Bronchial epithelial cell (primary cell): ENCODE results near the gene GNAL. TPM values are rescaled to one million over a fixed set of nuclear protein-coding genes. Genes with fewer than 3 reads are reported as not detected.
"Not testable (repeated sequence)": the region's sequence is repeated elsewhere in the genome, so short reads cannot be mapped to it uniquely, and the experiment has no call there.

Source experiments
- DNase-seq: peaks from one replicate; pipeline ENCODE4 v3.0.0-alpha.2; 2010; ENCODE audit warnings: low read depth
- FAIRE-seq: peaks from 2 replicates; lab custom pipeline; 2011; peaks lifted over from hg19 to GRCh38; lab: Jason Lieb, UNC
- H3K27me3 ChIP-seq: 2 replicates; pipeline ENCODE4 v1.5.1; 2011; ENCODE audit warnings: low read length; ENCODE audit not compliant: control insufficient read depth, insufficient read depth
- H3K36me3 ChIP-seq: 2 replicates; pipeline ENCODE4 v1.5.1; 2011; ENCODE audit warnings: low read length; ENCODE audit not compliant: control insufficient read depth, insufficient read depth
- H3K4me3 ChIP-seq: 2 replicates; pipeline ENCODE4 v1.5.1; 2011; ENCODE audit warnings: mild to moderate bottlenecking, low read depth, low read length, control low read depth
- total RNA-seq: library from RNA; depleted of rRNA; stranded (reverse); fragments of >200 nt; gene quantifications from 2 replicates; pipeline ENCODE4 v1.2.1, GENCODE V29; 2014
- TF ChIP-seq, protein P1 (sequence below): IDR thresholded peaks from 2 replicates; pipeline ENCODE4 v1.5.1; 2011; ENCODE audit warnings: mild to moderate bottlenecking, moderate library complexity, low read length, control low read depth, inconsistent platforms; ENCODE audit not compliant: insufficient read depth, severe bottlenecking

GNAL gene
- total RNA-seq, 1 donor from 2014 or later, result 10.8 TPM

DNA sequence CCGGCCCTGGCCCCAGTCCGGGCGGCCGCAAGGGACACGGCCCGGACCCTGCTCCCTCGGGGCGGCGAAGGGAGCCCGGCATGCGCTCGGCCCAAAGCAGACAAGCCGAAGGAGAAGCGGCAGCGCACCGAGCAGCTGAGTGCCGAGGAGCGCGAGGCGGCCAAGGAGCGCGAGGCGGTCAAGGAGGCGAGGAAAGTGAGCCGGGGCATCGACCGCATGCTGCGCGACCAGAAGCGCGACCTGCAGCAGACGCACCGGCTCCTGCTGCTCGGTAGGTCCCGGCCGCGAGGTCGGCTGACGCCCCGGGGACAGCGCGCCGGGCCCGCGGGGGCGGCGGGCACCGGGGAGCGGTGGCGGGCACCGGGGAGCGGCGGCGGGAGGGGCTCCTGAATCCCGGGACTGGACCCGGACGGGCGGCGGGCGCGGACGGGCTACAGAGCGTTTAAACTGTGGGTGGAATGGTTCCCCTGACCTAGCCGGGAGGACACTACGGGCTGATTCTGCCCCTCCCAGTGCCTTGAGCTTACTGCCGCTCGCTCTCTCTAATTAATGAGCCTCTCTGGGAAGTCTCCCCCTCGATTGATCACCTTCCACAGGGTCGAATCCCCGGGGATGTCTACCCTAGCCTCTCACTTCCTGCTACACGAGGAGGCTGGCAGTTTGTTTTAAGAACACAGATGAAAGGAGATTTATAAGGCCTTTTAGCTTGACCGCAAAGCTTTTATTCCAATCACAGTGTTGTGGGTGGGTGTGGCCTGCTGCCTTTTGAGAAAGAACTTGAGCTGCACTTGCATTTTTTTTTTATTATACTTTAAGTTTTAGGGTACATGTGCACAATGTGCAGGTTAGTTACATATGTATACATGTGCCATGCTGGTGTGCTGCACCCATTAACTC is 853 bp downstream of the GNAL start:
- FAIRE-seq (no peak), DNase-seq (peak; percentile 43)
- Histone ChIP-seq H3K27me3 (no peaks in the 10 kb centered on the region), H3K4me3 (peak overlapping the region; percentile 79), H3K36me3 (no peaks in the 10 kb centered on the region)
- TF ChIP-seq, protein P1, sequence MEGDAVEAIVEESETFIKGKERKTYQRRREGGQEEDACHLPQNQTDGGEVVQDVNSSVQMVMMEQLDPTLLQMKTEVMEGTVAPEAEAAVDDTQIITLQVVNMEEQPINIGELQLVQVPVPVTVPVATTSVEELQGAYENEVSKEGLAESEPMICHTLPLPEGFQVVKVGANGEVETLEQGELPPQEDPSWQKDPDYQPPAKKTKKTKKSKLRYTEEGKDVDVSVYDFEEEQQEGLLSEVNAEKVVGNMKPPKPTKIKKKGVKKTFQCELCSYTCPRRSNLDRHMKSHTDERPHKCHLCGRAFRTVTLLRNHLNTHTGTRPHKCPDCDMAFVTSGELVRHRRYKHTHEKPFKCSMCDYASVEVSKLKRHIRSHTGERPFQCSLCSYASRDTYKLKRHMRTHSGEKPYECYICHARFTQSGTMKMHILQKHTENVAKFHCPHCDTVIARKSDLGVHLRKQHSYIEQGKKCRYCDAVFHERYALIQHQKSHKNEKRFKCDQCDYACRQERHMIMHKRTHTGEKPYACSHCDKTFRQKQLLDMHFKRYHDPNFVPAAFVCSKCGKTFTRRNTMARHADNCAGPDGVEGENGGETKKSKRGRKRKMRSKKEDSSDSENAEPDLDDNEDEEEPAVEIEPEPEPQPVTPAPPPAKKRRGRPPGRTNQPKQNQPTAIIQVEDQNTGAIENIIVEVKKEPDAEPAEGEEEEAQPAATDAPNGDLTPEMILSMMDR, result no peak

DNA sequence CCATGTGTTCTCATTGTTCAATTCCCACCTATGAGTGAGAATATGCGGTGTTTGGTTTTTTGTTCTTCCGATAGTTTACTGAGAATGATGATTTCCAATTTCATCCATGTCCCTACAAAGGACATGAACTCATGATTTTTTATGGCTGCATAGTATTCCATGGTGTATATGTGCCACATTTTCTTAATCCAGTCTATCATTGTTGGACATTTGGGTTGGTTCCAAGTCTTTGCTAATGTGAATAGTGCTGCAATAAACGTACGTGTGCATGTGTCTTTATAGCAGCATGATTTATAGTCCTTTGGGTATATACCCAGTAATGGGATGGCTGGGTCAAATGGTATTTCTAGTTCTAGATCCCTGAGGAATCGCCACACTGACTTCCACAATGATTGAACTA is 1.6 kb downstream of the GNAL start:
- H3K36me3 ChIP-seq, DNase-seq, FAIRE-seq, H3K27me3 ChIP-seq, H3K4me3 ChIP-seq: not testable (repeated sequence)

DNA sequence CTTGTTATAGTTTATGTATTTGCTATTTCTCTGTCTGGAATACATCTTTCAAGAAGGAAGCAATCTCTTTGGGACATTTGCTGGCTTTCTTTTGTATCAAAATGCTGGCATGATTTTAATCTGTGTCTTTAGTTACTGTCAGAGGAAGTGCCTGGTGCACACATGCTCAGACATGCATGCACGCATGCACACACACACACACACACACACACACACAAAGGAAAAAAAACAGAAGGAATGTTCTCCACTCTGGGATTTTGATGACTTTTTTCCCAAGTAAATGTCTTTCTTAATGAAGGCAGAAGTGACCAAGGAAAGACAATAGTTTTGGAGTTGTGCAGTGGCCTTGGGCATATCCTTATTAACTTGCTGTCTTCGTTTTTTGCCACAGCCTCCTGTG is 6.7 kb downstream of the GNAL start:
- no peak overlapping the region for H3K4me3 ChIP-seq
- H3K27me3 ChIP-seq, result no peaks in the 10 kb centered on the region
- DNase-seq (peak; percentile 58), FAIRE-seq (no peak)
- TF ChIP-seq, protein P1, result no peak
- H3K36me3 ChIP-seq, result no peaks in the 10 kb centered on the region

DNA sequence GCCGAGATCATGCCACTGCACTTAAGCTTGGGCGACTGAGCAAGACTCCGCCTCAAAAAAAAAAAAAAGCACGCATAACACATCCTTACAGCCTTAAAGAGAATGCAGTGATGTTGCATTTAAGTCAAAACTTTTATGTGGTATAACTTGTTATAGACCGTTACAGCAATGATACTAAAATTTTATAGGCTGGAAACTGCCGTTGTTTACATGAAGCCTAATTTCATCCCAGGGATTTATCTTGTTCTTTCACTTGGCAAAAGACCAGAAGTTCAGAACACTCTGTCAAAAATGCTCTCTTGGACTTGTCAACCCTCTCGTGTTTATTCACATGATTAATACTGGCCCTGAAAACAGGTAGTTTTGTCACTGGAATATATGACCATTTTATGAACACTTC is 7.4 kb downstream of the GNAL start:
- Histone ChIP-seq H3K27me3 (no peaks in the 10 kb centered on the region), H3K36me3 (no peaks in the 10 kb centered on the region), H3K4me3 (no peak overlapping the region)
- DNase-seq (no peak), FAIRE-seq (no peak)
- TF ChIP-seq, protein P1, result no peak

DNA sequence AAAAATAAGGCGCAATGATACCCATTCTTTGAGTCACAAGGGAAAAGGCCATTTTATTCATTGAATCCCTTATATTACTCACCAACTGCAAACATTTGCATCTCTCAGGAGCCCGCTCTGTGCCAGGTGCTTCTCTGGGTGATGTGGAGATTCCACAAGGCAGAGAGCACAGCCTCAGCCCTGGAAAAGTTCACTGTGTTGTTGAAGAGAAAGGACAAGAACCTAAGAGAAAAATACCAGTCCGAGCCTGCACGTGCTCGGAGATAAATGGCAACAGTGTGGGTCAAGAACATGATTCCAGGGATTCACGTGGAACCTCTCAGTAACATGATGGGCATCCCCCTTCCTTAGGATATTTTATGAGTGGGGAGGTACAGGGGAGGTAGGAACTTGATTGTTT is 11.8 kb downstream of the GNAL start:
- Histone ChIP-seq H3K36me3 (no peaks in the 10 kb centered on the region), H3K4me3 (no peak overlapping the region), H3K27me3 (no peaks in the 10 kb centered on the region)
- no peak for DNase-seq
- TF ChIP-seq, protein P1, result no peak
- no peak for FAIRE-seq

DNA sequence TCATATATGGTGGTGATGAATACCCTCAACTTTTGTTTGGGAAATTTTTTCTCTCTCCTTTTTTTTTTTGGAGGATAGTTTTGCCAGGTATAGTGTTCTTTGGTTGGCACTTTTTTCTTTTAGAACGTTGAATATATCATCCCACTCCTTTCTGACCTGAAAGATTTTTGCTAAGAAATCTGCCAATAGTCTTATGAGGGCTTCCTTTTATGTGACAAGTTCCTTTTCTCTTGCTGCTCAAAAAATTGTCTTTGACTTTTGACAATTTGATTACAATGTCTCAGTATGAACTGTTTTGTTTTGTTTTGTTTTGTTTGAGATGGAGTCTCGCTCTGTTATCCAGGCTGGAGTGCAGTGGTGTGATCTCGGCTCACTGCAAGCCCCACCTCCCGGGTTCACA is 21.5 kb downstream of the GNAL start:
- Histone ChIP-seq H3K4me3 (no peak overlapping the region), H3K27me3 (no peaks in the 10 kb centered on the region), H3K36me3 (no peaks in the 10 kb centered on the region)
- DNase-seq, result no peak
- FAIRE-seq, result no peak
- TF ChIP-seq, protein P1, result no peak
